Smooth muscle cell (in vitro differentiated cells): ENCODE measurements around the gene PTPN13. TPM values are rescaled to one million over a fixed set of nuclear protein-coding genes. Genes with fewer than 3 reads are reported as not detected.

Experiments
- DNase-seq: peaks from one replicate; lab custom pipeline; 2025; ENCODE audit not compliant: unreplicated experiment; lab: John Stamatoyannopoulos, UW
- H2AFZ ChIP-seq: fragments of 200-600 bp; sonication (generic); 2 replicates; pipeline ENCODE4 v1.6.0; 2016; ENCODE audit warnings: antibody characterized with exemption, low read depth, mild to moderate bottlenecking
- H3F3A ChIP-seq: fragments of 200-600 bp; sonication (generic); 2 replicates; pipeline ENCODE4 v1.6.0; 2017; ENCODE audit warnings: antibody characterized with exemption, low read depth
- H3K27ac ChIP-seq: fragments of 200-600 bp; sonication (generic); 2 replicates; pipeline ENCODE4 v1.5.1; 2016; ENCODE audit warnings: low read depth, mild to moderate bottlenecking
- H3K27me3 ChIP-seq: fragments of 200-600 bp; sonication (generic); 2 replicates; pipeline ENCODE4 v1.6.1; 2016; ENCODE audit warnings: low read depth, mild to moderate bottlenecking
- H3K36me3 ChIP-seq: fragments of 200-600 bp; sonication (generic); 2 replicates; pipeline ENCODE4 v1.5.1; 2016; ENCODE audit warnings: low read depth
- H3K4me1 ChIP-seq: fragments of 200-600 bp; sonication (generic); 2 replicates; pipeline ENCODE4 v1.5.1; 2016; ENCODE audit warnings: low read depth
- H3K4me2 ChIP-seq: fragments of 200-600 bp; sonication (generic); 2 replicates; pipeline ENCODE4 v1.6.0; 2016; ENCODE audit warnings: mild to moderate bottlenecking
- H3K4me3 ChIP-seq: fragments of 200-600 bp; sonication (generic); 2 replicates; pipeline ENCODE4 v1.5.1; 2016; ENCODE audit warnings: mild to moderate bottlenecking
- H3K79me2 ChIP-seq: fragments of 200-600 bp; sonication (generic); 2 replicates; pipeline ENCODE4 v1.6.0; 2016; ENCODE audit warnings: low read depth, mild to moderate bottlenecking
- H3K9ac ChIP-seq: fragments of 200-600 bp; sonication (generic); 2 replicates; pipeline ENCODE4 v1.6.0; 2016; ENCODE audit warnings: low read depth
- H3K9me3 ChIP-seq: fragments of 200-600 bp; sonication (generic); replicated peaks from 2 replicates; pipeline ENCODE4 v1.5.1; 2016; ENCODE audit warnings: low read depth
- H4K20me1 ChIP-seq: fragments of 200-600 bp; sonication (generic); 2 replicates; pipeline ENCODE4 v1.6.0; 2016; ENCODE audit warnings: low read depth
- WGBS: methylation state at CpG from one replicate; pipeline ENCODE4 v1.1.7; 2016; ENCODE audit warnings: low lambda C conversion rate; 5-methylcytosine and 5-hydroxymethylcytosine counted together
- polyA plus RNA-seq: library from polyadenylated mRNA; unstranded; fragments of >200 nt; fragmentation: Nextera tagmentation; extraction: Ambion mirVana; gene quantifications from 2 replicates; pipeline ENCODE4 v1.2.1, GENCODE V29; 2016
- total RNA-seq: library from RNA; depleted of rRNA; stranded (reverse); fragments of >200 nt; gene quantifications from 2 replicates; pipeline ENCODE4 v1.2.3, GENCODE V29; 2014
- TF ChIP-seq, protein P1 (sequence below): fragments of 200-600 bp; sonication (generic); IDR thresholded peaks from 2 replicates; pipeline ENCODE4 v1.5.1; 2017; ENCODE audit warnings: borderline replicate concordance, mild to moderate bottlenecking, antibody characterized with exemption; ENCODE audit not compliant: insufficient read depth, poor library complexity, severe bottlenecking

Gene PTPN13
- total and polyA plus RNA-seq, 2 experiments from 2014 or later, result 14.9 to 52.9 TPM

DNA sequence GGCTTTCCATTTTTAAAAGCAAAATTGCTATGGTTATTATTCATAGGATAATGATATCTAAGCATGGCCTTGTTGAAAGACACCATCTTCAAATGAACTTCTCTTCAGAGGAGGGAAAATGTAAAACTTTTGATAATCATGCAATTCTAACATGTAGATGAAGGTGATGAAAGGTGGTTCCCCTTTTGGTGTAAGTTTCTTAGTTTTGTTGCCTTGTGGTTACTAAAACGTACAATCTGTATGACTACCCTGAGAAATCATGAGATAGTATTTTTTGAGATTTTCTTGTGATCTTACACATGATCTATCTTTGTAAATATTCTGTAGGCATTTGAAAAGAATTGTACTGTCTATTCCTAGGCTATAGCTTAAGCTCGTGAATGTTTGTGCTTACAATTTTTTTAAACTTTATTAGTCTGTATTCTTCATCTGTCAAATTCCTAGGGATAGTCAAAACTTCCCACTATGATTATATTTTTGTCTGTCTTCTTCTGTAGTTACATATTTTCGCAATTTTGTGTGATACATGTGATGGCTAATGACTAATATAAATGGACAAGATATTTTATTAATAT lies 47.5 kb downstream of the PTPN13 start:
- no peak overlapping the region for H2AFZ ChIP-seq
- H3K36me3 ChIP-seq, result peaks cover 4% of the 10 kb centered on the region
- no peak overlapping the region for H3K9ac ChIP-seq
- H3K4me1 ChIP-seq, result no peaks in the 10 kb centered on the region
- no peaks in the 10 kb centered on the region for H3F3A ChIP-seq
- H3K79me2 ChIP-seq, result peaks cover 35% of the 10 kb centered on the region
- no peak for DNase-seq
- WGBS, result 91% methylated on average over 3 of the region's 3 CpGs
- H3K9me3 ChIP-seq, result no peaks in the 10 kb centered on the region
- H4K20me1 ChIP-seq, result peaks cover 30% of the 10 kb centered on the region
- H3K4me3 ChIP-seq, result no peak overlapping the region
- TF ChIP-seq, protein P1, sequence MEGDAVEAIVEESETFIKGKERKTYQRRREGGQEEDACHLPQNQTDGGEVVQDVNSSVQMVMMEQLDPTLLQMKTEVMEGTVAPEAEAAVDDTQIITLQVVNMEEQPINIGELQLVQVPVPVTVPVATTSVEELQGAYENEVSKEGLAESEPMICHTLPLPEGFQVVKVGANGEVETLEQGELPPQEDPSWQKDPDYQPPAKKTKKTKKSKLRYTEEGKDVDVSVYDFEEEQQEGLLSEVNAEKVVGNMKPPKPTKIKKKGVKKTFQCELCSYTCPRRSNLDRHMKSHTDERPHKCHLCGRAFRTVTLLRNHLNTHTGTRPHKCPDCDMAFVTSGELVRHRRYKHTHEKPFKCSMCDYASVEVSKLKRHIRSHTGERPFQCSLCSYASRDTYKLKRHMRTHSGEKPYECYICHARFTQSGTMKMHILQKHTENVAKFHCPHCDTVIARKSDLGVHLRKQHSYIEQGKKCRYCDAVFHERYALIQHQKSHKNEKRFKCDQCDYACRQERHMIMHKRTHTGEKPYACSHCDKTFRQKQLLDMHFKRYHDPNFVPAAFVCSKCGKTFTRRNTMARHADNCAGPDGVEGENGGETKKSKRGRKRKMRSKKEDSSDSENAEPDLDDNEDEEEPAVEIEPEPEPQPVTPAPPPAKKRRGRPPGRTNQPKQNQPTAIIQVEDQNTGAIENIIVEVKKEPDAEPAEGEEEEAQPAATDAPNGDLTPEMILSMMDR, result no peak
- H3K4me2 ChIP-seq, result no peak overlapping the region
- no peaks in the 10 kb centered on the region for H3K27me3 ChIP-seq
- H3K27ac ChIP-seq, result no peak overlapping the region

DNA sequence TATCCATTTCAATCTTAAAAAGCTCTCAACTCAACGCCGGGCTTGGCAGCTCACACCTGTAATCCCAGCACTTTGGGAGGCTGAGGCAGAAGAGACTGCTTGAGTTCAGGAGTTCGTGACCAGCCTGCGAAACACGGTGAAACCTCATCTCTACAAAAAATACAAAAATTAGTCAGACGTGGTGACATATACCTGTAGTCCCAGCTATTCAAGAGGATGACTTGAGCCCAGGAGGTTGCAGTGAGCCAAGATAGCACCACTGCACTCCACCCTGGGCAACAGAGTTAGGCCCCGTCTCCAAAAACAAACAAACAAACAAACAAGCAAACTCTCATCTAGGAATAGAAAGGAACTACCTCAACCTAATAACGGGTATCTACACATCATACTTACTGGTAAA lies 50.8 kb downstream of the PTPN13 start:
- Histone ChIP-seq H3F3A (no peaks in the 10 kb centered on the region), H3K36me3 (peaks cover 22% of the 10 kb centered on the region)

DNA sequence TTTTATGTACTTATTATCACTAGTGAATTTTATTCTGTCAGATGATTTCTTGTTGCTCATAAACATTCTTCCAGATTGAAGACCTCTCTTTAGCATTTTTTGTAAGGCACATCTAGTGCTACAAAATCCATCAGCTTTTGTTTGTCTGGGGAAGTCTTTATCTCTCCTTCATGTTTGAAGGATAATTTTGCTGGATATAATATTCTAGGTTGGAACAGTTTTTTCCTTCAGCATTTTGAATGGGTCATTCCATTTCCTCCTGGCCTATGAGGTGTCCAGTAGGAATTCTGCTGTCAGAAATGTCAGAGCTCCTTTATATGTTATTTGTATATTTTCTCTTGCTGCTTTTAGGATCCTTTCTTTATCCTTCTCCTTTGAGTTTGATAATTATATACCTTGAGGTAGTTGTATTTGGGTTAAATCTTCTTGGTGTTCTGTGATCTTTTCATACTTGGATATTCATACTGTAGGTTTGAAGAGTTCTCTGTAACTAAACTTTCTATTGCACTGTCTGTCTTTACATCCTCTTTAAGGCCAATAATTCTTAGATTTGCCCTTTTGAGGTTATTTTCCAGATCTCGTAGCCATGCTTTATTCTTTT lies 58.3 kb downstream of the PTPN13 start:
- peaks cover 16% of the 10 kb centered on the region for H3K9me3 ChIP-seq
- H3K79me2 ChIP-seq, result peaks cover 76% of the 10 kb centered on the region
- H3K36me3 ChIP-seq, result peaks cover 26% of the 10 kb centered on the region
- H3K4me3 ChIP-seq, result no peak overlapping the region
- H4K20me1 ChIP-seq, result no peaks in the 10 kb centered on the region
- H3K4me1 ChIP-seq, result no peaks in the 10 kb centered on the region
- DNase-seq, result no peak
- H3F3A ChIP-seq, result no peaks in the 10 kb centered on the region
- no peak overlapping the region for H2AFZ ChIP-seq
- no peak overlapping the region for H3K9ac ChIP-seq
- H3K4me2 ChIP-seq, result no peak overlapping the region
- no peak overlapping the region for H3K27ac ChIP-seq
- H3K27me3 ChIP-seq, result no peaks in the 10 kb centered on the region
- 97% methylated on average over 1 of the region's 1 CpG for WGBS
- TF ChIP-seq, protein P1, result no peak

More for the DNA sequence above, 50.8 kb downstream of the PTPN13 start:
- Histone ChIP-seq H3K27me3 (no peaks in the 10 kb centered on the region), H3K79me2 (peaks cover 58% of the 10 kb centered on the region), H2AFZ (no peak overlapping the region), H3K27ac (no peak overlapping the region), H3K9ac (no peak overlapping the region), H3K4me3 (no peak overlapping the region), H3K4me1 (no peaks in the 10 kb centered on the region), H4K20me1 (peaks cover 27% of the 10 kb centered on the region), H3K9me3 (peaks cover 4% of the 10 kb centered on the region), H3K4me2 (no peak overlapping the region)
- WGBS, result 98% methylated on average over 8 of the region's 8 CpGs
- TF ChIP-seq, protein P1, result no peak
- DNase-seq, result no peak
